GM19099 (cell line): ENCODE results near the gene PGAM5.

Source experiments
- POLR2A ChIP-seq: IDR thresholded peaks from 3 replicates; pipeline ENCODE4 v1.6.1; 2011; ENCODE audit warnings: low read depth; ENCODE audit not compliant: insufficient read length; ENCODE audit errors: extremely low read depth

Gene PGAM5

GRCh38 chr12:132726386-132726785, 15.7 kb downstream of the PGAM5 start:
- TF ChIP-seq POLR2A = no peak

DNA sequence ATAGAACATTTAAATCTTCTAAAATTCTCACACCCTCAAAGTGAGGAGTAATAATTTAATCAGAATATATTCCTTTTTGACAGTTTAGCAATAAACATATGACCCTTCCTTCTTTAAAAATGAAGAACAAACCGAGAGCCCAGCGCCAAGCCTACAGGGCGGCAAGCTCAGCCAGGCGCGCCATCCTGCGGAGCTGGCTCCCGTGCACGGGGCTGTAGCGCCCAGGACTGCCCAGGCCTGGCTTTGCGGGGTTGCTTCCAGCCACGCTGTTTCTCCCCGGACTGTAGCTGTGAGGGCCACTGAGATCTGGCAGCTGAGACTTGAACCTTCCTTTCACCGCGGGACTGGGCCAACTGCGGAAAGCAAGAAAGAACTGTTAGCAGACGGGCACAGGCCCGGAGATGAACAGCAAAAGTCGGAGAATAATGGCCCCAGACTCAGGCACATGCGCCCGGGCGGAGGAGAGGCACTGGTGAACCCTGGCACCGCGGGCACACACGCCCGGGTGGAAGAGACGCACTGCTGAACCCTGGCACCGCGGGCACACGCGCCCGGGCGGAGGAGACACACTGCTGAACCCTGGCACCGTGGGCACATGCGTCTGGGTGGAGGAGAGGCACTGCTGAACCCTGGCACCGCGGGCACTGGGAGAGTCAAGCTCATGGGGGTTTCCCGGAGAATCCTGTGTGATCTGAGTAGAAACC, 16.6 kb downstream of the PGAM5 start:
- TF ChIP-seq POLR2A = no peak

- no peak for TF ChIP-seq POLR2A
These were observed 17.9 kb downstream of the PGAM5 start for GRCh38 chr12:132728502-132728901.

DNA sequence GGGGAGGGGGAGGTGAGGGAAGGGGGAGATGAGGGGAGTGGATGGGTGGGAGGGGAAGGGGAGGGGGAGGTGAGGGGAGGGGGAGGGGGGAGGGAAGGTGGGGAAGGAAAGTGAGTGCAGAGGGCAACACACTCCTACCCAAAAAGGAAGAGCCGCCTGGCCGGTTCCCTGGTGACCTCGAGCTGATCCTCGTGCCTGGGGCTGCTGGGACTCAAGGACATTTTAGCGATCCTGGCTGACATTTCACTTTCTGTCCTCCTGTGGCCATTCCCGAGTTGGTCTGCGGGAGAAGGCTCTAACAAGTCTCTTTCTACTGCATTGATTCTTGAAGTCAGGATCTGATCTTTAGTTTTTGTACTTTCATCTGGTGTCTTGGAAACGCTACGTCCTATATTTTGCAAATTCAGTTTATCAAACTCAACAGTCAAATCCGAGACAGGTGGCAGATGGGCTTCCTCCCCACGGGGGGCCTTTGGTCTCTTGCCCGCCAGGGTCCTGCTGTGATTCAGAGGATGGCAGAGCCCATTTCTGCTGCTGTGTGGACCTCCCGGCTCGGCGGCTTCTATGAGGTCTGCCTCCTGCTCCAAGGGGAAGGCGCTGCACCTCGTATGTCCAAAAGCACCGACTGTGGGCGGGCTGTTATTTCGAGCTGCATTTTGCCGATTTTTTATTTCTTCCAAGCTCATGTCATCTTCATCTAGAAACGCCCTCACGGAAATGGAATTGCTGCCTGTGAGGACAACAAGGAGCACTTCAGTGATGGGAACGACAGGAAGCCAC, 19.1 kb downstream of the PGAM5 start:
- no peak for TF ChIP-seq POLR2A

- no peak for TF ChIP-seq POLR2A
These were observed 19.7 kb downstream of the PGAM5 start for GRCh38 chr12:132730353-132730752.

- TF ChIP-seq POLR2A = no peak
These were observed 20.9 kb downstream of the PGAM5 start for GRCh38 chr12:132731574-132731973.

GRCh38 chr12:132734206-132734605, 23.6 kb downstream of the PGAM5 start:
- TF ChIP-seq POLR2A = no peak

- TF ChIP-seq POLR2A = no peak
These were observed 24.9 kb downstream of the PGAM5 start for GRCh38 chr12:132735496-132735895.

DNA sequence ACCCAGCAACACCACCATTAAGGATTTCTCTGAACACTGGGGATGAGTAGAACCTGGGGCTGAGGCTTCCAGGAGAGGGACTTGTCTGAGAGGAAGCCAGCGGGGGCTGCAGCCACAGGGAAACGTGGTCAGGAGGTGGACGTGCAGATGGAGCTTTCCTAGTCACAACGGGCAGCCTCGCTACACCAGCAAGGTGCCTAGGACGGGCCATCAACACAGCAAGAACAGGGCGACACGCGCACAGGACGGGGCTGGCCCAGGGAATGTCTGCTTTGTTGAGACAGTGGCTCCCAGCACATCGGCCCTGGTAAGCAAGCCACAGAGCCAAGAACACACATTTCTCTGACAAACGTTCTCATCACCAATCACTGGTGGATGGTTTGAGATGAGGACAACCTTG, 25.7 kb downstream of the PGAM5 start:
- TF ChIP-seq POLR2A = no peak

- no peak for TF ChIP-seq POLR2A
These were observed 26.3 kb downstream of the PGAM5 start for GRCh38 chr12:132736913-132737312.

GRCh38 chr12:132739600-132740312, 29.1 kb downstream of the PGAM5 start:
- no peak for TF ChIP-seq POLR2A

GRCh38 chr12:132740313-132740646, 29.6 kb downstream of the PGAM5 start:
- no peak for TF ChIP-seq POLR2A

DNA sequence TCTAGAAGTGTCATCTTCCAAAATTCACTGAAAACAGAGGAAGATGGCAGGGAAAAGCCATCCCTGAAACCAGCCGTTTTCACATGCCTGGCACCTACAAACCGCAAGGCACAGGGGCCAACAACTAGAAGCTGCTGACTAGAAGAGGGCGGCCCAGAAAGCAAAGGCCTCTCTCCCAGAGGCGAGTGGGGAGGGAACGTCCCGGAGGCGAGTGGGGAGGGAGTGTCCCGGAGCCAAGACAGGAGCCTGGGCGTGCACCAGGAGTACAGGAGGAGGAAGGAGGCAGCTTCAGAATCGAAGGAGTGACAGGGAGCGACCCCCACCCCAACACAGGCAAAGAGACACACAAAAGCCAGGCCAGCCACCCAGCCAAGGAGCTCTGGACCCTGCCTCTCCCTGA, 30.0 kb downstream of the PGAM5 start:
- TF ChIP-seq POLR2A = no peak

DNA sequence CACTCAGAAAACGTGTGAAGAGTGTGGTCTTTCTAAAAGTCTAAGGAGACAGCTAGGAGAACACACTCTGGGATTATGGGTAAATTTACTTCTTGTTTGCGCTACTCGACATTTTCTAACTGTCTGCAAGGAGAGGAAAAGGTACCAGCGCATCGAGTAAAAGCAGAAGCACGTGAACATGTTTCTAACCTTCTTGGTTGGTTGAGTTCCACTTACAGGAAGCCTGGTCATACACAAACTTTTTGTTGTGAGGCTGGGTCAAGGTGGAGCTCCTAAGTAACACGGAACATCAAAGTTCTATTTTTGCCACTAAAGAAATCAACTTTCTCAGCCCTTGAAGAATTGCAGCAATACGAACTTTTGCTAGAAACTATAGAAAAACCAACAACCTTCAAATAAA, 31.0 kb downstream of the PGAM5 start:
- no peak for TF ChIP-seq POLR2A

GRCh38 chr12:132743831-132744230, 33.2 kb downstream of the PGAM5 start:
- no peak for TF ChIP-seq POLR2A

DNA sequence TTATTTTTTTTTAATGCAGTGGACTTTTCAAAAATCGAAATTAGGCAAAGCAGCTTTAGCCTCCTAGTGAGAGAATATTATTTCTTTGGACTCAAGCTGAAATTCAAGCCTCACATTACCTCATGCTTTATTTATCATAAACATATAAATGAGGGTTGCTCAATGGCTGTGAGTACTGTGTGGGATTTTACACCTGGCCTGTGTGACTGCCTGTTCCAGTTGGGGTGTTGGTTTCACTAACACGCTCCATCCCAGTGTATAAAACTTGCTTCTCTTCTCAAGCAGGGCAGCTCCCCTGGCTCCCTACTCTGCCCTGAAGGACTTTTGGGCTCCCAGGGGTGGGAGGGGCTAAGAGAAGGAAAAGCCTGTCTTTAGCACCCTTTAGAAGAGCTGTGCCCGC, 36.0 kb downstream of the PGAM5 start:
- no peak for TF ChIP-seq POLR2A
